ENCODE data around the gene SOCS1. TPM values are rescaled to one million over a fixed set of nuclear protein-coding genes. Genes with fewer than 3 reads are reported as not detected.

SOCS1 gene
- polyA plus RNA-seq, 1 of the 3 experiments (the other 2 are of a cell fraction) = 8.6 TPM

DNA sequence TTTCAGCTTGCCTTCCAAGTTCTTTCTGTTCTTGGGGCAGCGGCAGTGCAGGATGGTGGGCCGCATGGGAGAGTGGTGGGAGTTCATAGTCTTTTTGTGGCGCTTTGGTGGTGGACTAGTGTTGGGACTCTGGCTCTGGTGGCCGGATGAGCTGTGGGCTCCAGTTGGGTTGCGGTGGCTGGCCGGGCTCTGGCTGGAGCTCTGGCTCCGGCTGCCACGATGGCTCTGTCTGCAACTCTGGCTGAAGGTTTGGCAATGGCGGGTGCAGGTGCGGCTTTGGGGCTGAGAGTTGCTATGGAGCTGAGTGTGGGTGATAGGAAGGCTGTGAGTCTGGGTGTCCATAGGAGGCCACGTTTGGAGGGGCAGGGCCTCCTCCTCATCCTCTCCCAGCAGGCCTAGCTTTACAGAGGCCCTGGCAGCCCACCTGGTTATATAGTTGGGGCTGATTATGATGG is 12.9 kb upstream of the SOCS1 start, which contains the start of gene TNP2:
Gene TNP2, minus strand, starts transcription at position 405 of the 455 bp plus-strand sequence. Its CDS starts 63 bp downstream, at position 342.
- Histone ChIP-seq H3K9ac (no peak within 1 kb of the TSS), H3K4me3 (ENCODE audit: low read depth in 2 of 2, low read length in 1 of 2) (no peak within 1 kb of the TSS), H3K4me1 (ENCODE audit: control insufficient read depth in 1 of 2, insufficient read depth in 2 of 2, low read depth in 1 of 2, low read length in 1 of 2) (no peaks in the 10 kb centered on the region), H3K36me3 (replicated peaks in 1 of 2; ENCODE audit: control insufficient read depth in 1 of 2, insufficient read depth in 2 of 2, low read length in 1 of 2) (no peaks in the 10 kb centered on the region), H3K9me3 (no peaks in the 10 kb centered on the region), H3K4me2 (no peak within 1 kb of the TSS), H2AFZ (ENCODE audit: low read depth) (no peak within 1 kb of the TSS), H3K27ac (ENCODE audit: low read depth in 2 of 2, low read length in 1 of 2) (no peak within 1 kb of the TSS), H3K27me3 (ENCODE audit: insufficient read depth) (no peaks in the 10 kb centered on the region; the same call in 1 of the 2 replicates), H4K20me1 (ENCODE audit: insufficient read depth) (no peaks in the 10 kb centered on the region), H3F3A (replicated peaks; ENCODE audit: insufficient read depth) (no peaks in the 10 kb centered on the region), H3K79me2 (ENCODE audit: insufficient read depth) (no peaks in the 10 kb centered on the region), H3K9me2 (no peaks in the 10 kb centered on the region)
- 76% methylated on average over 11 of the region's 11 CpGs for WGBS (ENCODE audit: low lambda C conversion rate)
- TF ChIP-seq, protein P1, sequence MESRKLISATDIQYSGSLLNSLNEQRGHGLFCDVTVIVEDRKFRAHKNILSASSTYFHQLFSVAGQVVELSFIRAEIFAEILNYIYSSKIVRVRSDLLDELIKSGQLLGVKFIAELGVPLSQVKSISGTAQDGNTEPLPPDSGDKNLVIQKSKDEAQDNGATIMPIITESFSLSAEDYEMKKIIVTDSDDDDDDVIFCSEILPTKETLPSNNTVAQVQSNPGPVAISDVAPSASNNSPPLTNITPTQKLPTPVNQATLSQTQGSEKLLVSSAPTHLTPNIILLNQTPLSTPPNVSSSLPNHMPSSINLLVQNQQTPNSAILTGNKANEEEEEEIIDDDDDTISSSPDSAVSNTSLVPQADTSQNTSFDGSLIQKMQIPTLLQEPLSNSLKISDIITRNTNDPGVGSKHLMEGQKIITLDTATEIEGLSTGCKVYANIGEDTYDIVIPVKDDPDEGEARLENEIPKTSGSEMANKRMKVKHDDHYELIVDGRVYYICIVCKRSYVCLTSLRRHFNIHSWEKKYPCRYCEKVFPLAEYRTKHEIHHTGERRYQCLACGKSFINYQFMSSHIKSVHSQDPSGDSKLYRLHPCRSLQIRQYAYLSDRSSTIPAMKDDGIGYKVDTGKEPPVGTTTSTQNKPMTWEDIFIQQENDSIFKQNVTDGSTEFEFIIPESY (IDR thresholded peaks at IDR 0.05; ENCODE audit: borderline replicate concordance, low read depth) = no peak
- TF ChIP-seq MEF2A (IDR thresholded peaks at IDR 0.05; ENCODE audit: borderline replicate concordance, low read depth) = no peak
- TF ChIP-seq, protein P2, sequence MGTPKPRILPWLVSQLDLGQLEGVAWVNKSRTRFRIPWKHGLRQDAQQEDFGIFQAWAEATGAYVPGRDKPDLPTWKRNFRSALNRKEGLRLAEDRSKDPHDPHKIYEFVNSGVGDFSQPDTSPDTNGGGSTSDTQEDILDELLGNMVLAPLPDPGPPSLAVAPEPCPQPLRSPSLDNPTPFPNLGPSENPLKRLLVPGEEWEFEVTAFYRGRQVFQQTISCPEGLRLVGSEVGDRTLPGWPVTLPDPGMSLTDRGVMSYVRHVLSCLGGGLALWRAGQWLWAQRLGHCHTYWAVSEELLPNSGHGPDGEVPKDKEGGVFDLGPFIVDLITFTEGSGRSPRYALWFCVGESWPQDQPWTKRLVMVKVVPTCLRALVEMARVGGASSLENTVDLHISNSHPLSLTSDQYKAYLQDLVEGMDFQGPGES (IDR thresholded peaks at IDR 0.05; ENCODE audit: low read depth, low read length) = no peak
- TF ChIP-seq NRF1 (IDR thresholded peaks at IDR 0.05; ENCODE audit: low read depth, low read length) = no peak
- DNase-seq = no peak
- CTCF ChIA-PET = interaction anchor here (1.0 to 2.2 kb wide), 3 partner anchors 12 to 305 kb away, joined by 4 to 16 read pairs (median 8); partner anchors contain the start of gene SOCS1
- POLR2A ChIA-PET = no interaction called here

DNA sequence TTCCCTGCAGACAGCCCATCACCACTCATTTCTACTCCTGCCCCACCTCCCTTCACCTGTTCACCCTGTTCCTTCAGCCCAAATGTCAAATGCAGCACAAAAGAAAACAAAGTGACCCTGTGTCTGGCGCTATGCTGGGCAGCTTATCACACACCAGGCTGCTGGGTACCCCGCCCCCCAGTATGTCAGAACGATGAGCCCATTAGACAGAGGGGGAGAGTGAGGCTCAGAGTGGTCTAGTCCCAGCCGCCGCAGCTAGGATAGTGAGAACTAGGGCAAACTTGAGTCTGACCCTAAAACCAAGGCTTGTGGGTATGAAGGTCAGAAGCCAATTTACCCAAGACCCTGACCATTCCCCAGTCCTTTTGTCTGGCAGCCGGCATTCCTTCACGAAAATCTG is 9.1 kb upstream of the SOCS1 start:
- Histone ChIP-seq H3K9me2 (no peaks in the 10 kb centered on the region), H3K9me3 (no peaks in the 10 kb centered on the region), H4K20me1 (ENCODE audit: insufficient read depth) (no peaks in the 10 kb centered on the region), H3K36me3 (replicated peaks in 1 of 2; ENCODE audit: control insufficient read depth in 1 of 2, insufficient read depth in 2 of 2, low read length in 1 of 2) (no peaks in the 10 kb centered on the region), H2AFZ (ENCODE audit: low read depth) (no peak overlapping the region), H3F3A (replicated peaks; ENCODE audit: insufficient read depth) (no peaks in the 10 kb centered on the region), H3K4me3 (ENCODE audit: low read depth in 2 of 2, low read length in 1 of 2) (no peak overlapping the region), H3K27me3 (ENCODE audit: insufficient read depth) (no peaks in the 10 kb centered on the region; the same call in 1 of the 2 replicates), H3K27ac (ENCODE audit: low read depth in 2 of 2, low read length in 1 of 2) (no peak overlapping the region), H3K4me2 (no peak overlapping the region), H3K9ac (no peak overlapping the region), H3K4me1 (ENCODE audit: control insufficient read depth in 1 of 2, insufficient read depth in 2 of 2, low read depth in 1 of 2, low read length in 1 of 2) (no peaks in the 10 kb centered on the region), H3K79me2 (ENCODE audit: insufficient read depth) (no peaks in the 10 kb centered on the region)
- WGBS (ENCODE audit: low lambda C conversion rate) = 87% methylated on average over 7 of the region's 7 CpGs
- POLR2A ChIA-PET = no interaction called here
- no peak for DNase-seq
- CTCF ChIA-PET = interaction anchor here (14.4 kb wide), 1 partner anchor 297 kb away, joined by 318 read pairs; no protein-coding TSS in a partner anchor
- no peak for TF ChIP-seq EZH2phosphoT487 (IDR thresholded peaks at IDR 0.05; ENCODE audit: borderline replicate concordance, low read depth)
- TF ChIP-seq MXI1 (IDR thresholded peaks at IDR 0.05; ENCODE audit: low read depth, low read length) = no peak
- TF ChIP-seq NFIC (IDR thresholded peaks at IDR 0.05; ENCODE audit: borderline replicate concordance) = no peak
- TF ChIP-seq RAD21 (IDR thresholded peaks at IDR 0.05; ENCODE audit: low read length) = no peak
- no peak for TF ChIP-seq POLR2AphosphoS5 (IDR thresholded peaks at IDR 0.05; ENCODE audit: low read depth, low read length)
- TF ChIP-seq, protein P3, sequence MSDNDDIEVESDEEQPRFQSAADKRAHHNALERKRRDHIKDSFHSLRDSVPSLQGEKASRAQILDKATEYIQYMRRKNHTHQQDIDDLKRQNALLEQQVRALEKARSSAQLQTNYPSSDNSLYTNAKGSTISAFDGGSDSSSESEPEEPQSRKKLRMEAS (IDR thresholded peaks at IDR 0.05; ENCODE audit: low read depth) = no peak
- no peak for TF ChIP-seq NRF1 (IDR thresholded peaks at IDR 0.05; ENCODE audit: low read depth, low read length)
- TF ChIP-seq RCOR1 (IDR thresholded peaks at IDR 0.05; ENCODE audit: low read length) = no peak
- TF ChIP-seq ELF1 (IDR thresholded peaks at IDR 0.05) = no peak
- no peak for TF ChIP-seq RXRA (IDR thresholded peaks at IDR 0.05; ENCODE audit: borderline replicate concordance, low read depth)
- no peak for TF ChIP-seq FOXJ3 (CRISPR knock-in tag; IDR thresholded peaks at IDR 0.05)
- TF ChIP-seq SIN3A (IDR thresholded peaks at IDR 0.05; ENCODE audit: borderline replicate concordance, low read depth, low read length) = no peak
- TF ChIP-seq MEF2A (IDR thresholded peaks at IDR 0.05; ENCODE audit: borderline replicate concordance, low read depth) = no peak
- no peak for TF ChIP-seq TEAD4 (IDR thresholded peaks at IDR 0.05; ENCODE audit: borderline replicate concordance, insufficient read depth)
- no peak for TF ChIP-seq GATA2 (CRISPR knock-in tag; IDR thresholded peaks at IDR 0.05)
- TF ChIP-seq, protein P4, sequence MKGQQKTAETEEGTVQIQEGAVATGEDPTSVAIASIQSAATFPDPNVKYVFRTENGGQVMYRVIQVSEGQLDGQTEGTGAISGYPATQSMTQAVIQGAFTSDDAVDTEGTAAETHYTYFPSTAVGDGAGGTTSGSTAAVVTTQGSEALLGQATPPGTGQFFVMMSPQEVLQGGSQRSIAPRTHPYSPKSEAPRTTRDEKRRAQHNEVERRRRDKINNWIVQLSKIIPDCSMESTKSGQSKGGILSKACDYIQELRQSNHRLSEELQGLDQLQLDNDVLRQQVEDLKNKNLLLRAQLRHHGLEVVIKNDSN (IDR thresholded peaks at IDR 0.05; ENCODE audit: borderline replicate concordance, low read depth) = no peak
- TF ChIP-seq JUND (IDR thresholded peaks at IDR 0.05) = no peak
- no peak for TF ChIP-seq YY1 (IDR thresholded peaks at IDR 0.05; ENCODE audit: low read depth)
